SH-SY5Y (cell line): ENCODE data around the gene ANKRD34B.

Source experiments
- GATA2 ChIP-seq: IDR thresholded peaks from 2 replicates; pipeline ENCODE4 v1.6.1; 2011; ENCODE audit warnings: mild to moderate bottlenecking, low read depth, low read length
- GATA3 ChIP-seq: IDR thresholded peaks from 2 replicates; pipeline ENCODE4 v1.6.1; 2011; ENCODE audit warnings: low read depth, mild to moderate bottlenecking, low read length, moderate library complexity

DNA sequence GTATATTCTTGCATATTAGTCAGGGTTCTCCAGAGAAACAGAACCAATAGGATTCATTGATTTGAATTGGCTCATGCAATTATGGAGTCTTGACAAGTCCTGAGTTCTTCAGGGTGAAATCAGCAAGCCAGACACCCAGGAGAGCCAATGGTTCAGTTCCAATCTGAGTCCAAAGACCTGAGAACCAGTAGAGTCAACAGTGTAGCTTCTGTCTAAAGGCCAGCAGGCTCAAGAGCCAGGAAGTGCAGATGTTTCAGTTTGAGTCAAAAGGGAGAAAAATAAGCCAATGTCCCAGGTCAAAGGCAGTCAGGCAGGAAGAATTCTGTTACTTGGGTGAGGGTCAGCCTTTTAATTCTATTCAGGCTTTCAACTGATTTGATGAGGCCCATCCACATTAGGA lies 37.8 kb upstream of the ANKRD34B start:
- no peak for TF ChIP-seq GATA3
- TF ChIP-seq GATA2 = no peak
